Adrenal gland (tissue), 12 donors: ENCODE data around the gene MYH10. TPM values are rescaled to one million over a fixed set of nuclear protein-coding genes. Genes with fewer than 3 reads are reported as not detected.

Source experiments
- DNase-seq, 7 donors: peaks; one replicate each; pipeline ENCODE4 v3.0.0-alpha.2; 2019 to 2020
- H3K27ac ChIP-seq, 5 donors: fragments of 200-600 bp; sonication (generic) in 4 of 5; 1 replicate in 3 of 5; 2 replicates in 2 of 5; pipeline versions ENCODE4 v1.5.1 to v1.8.0; 2016 to 2020; ENCODE audit warnings: mild to moderate bottlenecking in 1 of 5
- H3K27me3 ChIP-seq: fragments of 200-600 bp; 2 replicates; pipeline ENCODE4 v1.8.0; 2021
- H3K36me3 ChIP-seq, 2 donors: fragments of 200-600 bp; replicated peaks in 1 of 2; 1 replicate in 1 of 2; 2 replicates in 1 of 2; pipeline versions ENCODE4 v1.5.1 to v1.8.0; 2018 to 2022
- H3K4me1 ChIP-seq, 2 donors: fragments of 200-600 bp; replicated peaks in 1 of 2; 1 replicate in 1 of 2; 2 replicates in 1 of 2; pipeline versions ENCODE4 v1.5.1 to v1.8.0; 2018 to 2021
- H3K4me3 ChIP-seq, 4 donors: fragments of 200-600 bp; sonication (generic) in 3 of 4; one replicate each; pipeline ENCODE4 v1.5.1; 2016 to 2018
- H3K9me3 ChIP-seq, 3 donors: fragments of 200-600 bp; sonication (generic) in 1 of 3; replicated peaks in 1 of 3; 1 replicate in 2 of 3; 2 replicates in 1 of 3; pipeline versions ENCODE4 v1.5.1 to v1.8.0; 2016 to 2021
- CTCF ChIP-seq, 6 experiments: fragments of 450-650 bp in 4 of 6; fragments of 200-600 bp in 2 of 6; sonication (generic) in 1 of 6; IDR thresholded peaks; 1 replicate in 5 of 6; 2 replicates in 1 of 6; pipeline versions ENCODE4 v1.5.1 to v1.8.0; 2016 to 2021; ENCODE audit warnings: antibody characterized with exemption in 6 of 6, mild to moderate bottlenecking in 2 of 6, moderate library complexity in 1 of 6
- POLR2A ChIP-seq, 2 donors: fragments of 450-650 bp; IDR thresholded peaks; one replicate each; pipeline ENCODE4 v1.6.1; 2017; ENCODE audit warnings: antibody characterized with exemption in 2 of 2, mild to moderate bottlenecking in 2 of 2, moderate library complexity in 1 of 2
- WGBS, 4 donors: extraction: QIAGEN DNeasy Blood & Tissue Kit in 2 of 4; methylation state at CpG; one replicate each; pipeline versions ENCODE4 v1.1.5 to v1.1.7; 2013 to 2017; 5-methylcytosine and 5-hydroxymethylcytosine counted together
- intact Hi-C, 2 donors: fragments of 100-400 bp; cut with DNase I; formaldehyde crosslinking; loops; one replicate each; pipeline versions ENCODE4 v1.14.1 to v1.15.0; 2022 to 2023
- polyA plus RNA-seq, 3 donors: library from polyadenylated mRNA; stranded (reverse); fragments of 200-250 nt in 2 of 3; fragments of 350-450 nt in 1 of 3; fragmentation: Illumina TruSeq in 1 of 3; extraction: RNeasy Lipid Tissue Mini Kit (QIAGEN cat#74804) in 1 of 3; gene quantifications; one replicate each; pipeline ENCODE4 v1.2.3, GENCODE V29; 2013 to 2014
- total RNA-seq, 9 donors: library from RNA; depleted of rRNA in 4 of 9; stranded (reverse); fragments of >200 nt in 4 of 9; fragments of 120-200 nt in 1 of 9; fragmentation: NEBNext Ultra II Directional in 1 of 9; extraction: Animal tissue kit (Norgen Biotek cat#: 25700) in 1 of 9; gene quantifications; one replicate each; pipeline versions ENCODE4 v1.1.0 to v1.2.4, GENCODE V29; 2013 to 2023
- donor health status: healthy with polysubstance abuse.
- donor health status: Bipolar disorder and iron deficiency.
- donor health status: DM: yes; HTN: yes; CAD: no.
- donor health status: DM: no; HTN: no; CAD: no.
- donor health status: DM: no; HTN: no; CAD: no.
- donor health status: DM: yes; HTN: yes; CAD: no.

Gene MYH10
- total and polyA plus RNA-seq, 12 donors, result 9.8 to 101 (median 41.0) TPM

GRCh38 chr17:8504460-8505207, 125.9 kb downstream of the MYH10 start:
- 94 to 97% (median 95%) methylated on average over 18 of the region's 18 CpGs for WGBS, 4 donors

DNA sequence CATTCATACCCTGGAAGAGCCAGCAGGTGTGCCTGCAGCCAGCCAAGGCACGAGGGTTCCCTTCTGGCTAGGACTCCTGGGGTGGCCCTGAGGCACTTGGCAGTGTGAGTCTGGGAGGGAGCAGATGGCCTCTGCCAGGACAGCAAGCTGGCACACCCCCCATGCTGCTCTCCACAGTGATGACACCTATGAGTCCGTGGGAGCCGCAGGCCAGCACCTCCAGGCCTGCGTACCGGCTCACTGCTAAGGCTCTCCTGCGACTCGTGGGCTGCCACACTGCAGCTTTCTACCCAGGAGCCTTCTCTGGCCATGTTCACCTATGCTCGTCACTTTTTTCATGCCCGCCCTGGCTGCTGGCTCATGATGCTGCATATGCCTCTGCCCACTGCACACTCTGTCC, 126.7 kb downstream of the MYH10 start:
- TF ChIP-seq CTCF (IDR thresholded peaks at IDR 0.05), result no peak
- TF ChIP-seq POLR2A (IDR thresholded peaks at IDR 0.05), result no peak
- peaks cover 0 to 21% of the 10 kb centered on the region in 2 donors for H3K36me3 ChIP-seq

More at GRCh38 chr17:8504460-8505207, 125.9 kb downstream of the MYH10 start:
- H3K9me3 ChIP-seq, result no peaks in the 10 kb centered on the region
- H3K4me3 ChIP-seq, result no peak overlapping the region
- DNase-seq, result no peak
- H3K27me3 ChIP-seq, result no peaks in the 10 kb centered on the region
- intact Hi-C loops, result no loop called here
- TF ChIP-seq CTCF (IDR thresholded peaks at IDR 0.05) (no peak), POLR2A (IDR thresholded peaks at IDR 0.05) (no peak)
- peaks cover 0 to 21% of the 10 kb centered on the region in 2 donors for H3K36me3 ChIP-seq
- peaks cover 0 to under 1% of the 10 kb centered on the region in 2 donors for H3K4me1 ChIP-seq
- no peak overlapping the region for H3K27ac ChIP-seq

GRCh38 chr17:8503368-8503767, 127.2 kb downstream of the MYH10 start:
- TF ChIP-seq POLR2A (IDR thresholded peaks at IDR 0.05), result no peak
- TF ChIP-seq CTCF (IDR thresholded peaks at IDR 0.05), result no peak
- Histone ChIP-seq H3K27ac (no peak overlapping the region), H3K4me3 (no peak overlapping the region), H3K9me3 (no peaks in the 10 kb centered on the region), H3K27me3 (no peaks in the 10 kb centered on the region), H3K4me1 (peaks cover 0 to 7% of the 10 kb centered on the region in 2 donors), H3K36me3 (peaks cover 0 to 21% of the 10 kb centered on the region in 2 donors)
- WGBS, 4 donors, result 69 to 78% (median 75%) methylated on average over 6 of the region's 6 CpGs
- DNase-seq, result peak in 1 of 7 donors; percentile 61
- intact Hi-C loops, result no loop called here

More for the DNA sequence above, 126.7 kb downstream of the MYH10 start:
- no peaks in the 10 kb centered on the region for H3K9me3 ChIP-seq
- peak in 1 of 7 donors; percentile 78 for DNase-seq
- no peak overlapping the region for H3K27ac ChIP-seq
- H3K27me3 ChIP-seq, result no peaks in the 10 kb centered on the region
- no peak overlapping the region for H3K4me3 ChIP-seq
- 73 to 91% (median 88%) methylated on average over 9 of the region's 9 CpGs for WGBS, 4 donors
- H3K4me1 ChIP-seq, result peaks cover 0 to 7% of the 10 kb centered on the region in 2 donors
- intact Hi-C loops, result no loop called here

GRCh38 chr17:8502126-8502525, 128.4 kb downstream of the MYH10 start:
- DNase-seq, result peak in 1 of 7 donors; percentile 23
- Histone ChIP-seq H3K27me3 (no peaks in the 10 kb centered on the region), H3K4me3 (no peak overlapping the region), H3K9me3 (no peaks in the 10 kb centered on the region), H3K27ac (no peak overlapping the region), H3K36me3 (peaks cover 0 to 24% of the 10 kb centered on the region in 2 donors), H3K4me1 (peaks cover 0 to 7% of the 10 kb centered on the region in 2 donors)
- 76 to 89% (median 84%) methylated on average over 5 to 6 of the region's 6 CpGs for WGBS, 4 donors
- intact Hi-C loops, result no loop called here
- TF ChIP-seq CTCF (IDR thresholded peaks at IDR 0.05) (no peak), POLR2A (IDR thresholded peaks at IDR 0.05) (no peak)
